Measurements from ENCODE around the gene FBXW7.

- TF ChIP-seq POLR2A (IDR thresholded peaks at IDR 0.05) (no peak), POLR2AphosphoS5 (IDR thresholded peaks at IDR 0.05; ENCODE audit: insufficient read depth in 1 of 2, low read depth in 1 of 2) (no peak)
- TF ChIP-seq, protein P1, sequence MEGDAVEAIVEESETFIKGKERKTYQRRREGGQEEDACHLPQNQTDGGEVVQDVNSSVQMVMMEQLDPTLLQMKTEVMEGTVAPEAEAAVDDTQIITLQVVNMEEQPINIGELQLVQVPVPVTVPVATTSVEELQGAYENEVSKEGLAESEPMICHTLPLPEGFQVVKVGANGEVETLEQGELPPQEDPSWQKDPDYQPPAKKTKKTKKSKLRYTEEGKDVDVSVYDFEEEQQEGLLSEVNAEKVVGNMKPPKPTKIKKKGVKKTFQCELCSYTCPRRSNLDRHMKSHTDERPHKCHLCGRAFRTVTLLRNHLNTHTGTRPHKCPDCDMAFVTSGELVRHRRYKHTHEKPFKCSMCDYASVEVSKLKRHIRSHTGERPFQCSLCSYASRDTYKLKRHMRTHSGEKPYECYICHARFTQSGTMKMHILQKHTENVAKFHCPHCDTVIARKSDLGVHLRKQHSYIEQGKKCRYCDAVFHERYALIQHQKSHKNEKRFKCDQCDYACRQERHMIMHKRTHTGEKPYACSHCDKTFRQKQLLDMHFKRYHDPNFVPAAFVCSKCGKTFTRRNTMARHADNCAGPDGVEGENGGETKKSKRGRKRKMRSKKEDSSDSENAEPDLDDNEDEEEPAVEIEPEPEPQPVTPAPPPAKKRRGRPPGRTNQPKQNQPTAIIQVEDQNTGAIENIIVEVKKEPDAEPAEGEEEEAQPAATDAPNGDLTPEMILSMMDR (IDR thresholded peaks at IDR 0.05) = no peak
Measured at GRCh38 chr4:152293527-152293926, 242.4 kb downstream of the FBXW7 start.
